Liver (tissue), 9 donors: ENCODE results near the gene RAB11A. TPM values are rescaled to one million over a fixed set of nuclear protein-coding genes. Genes with fewer than 3 reads are reported as not detected.

Experiments used
- DNase-seq: peaks from one replicate; pipeline ENCODE4 v3.0.0-alpha.2; 2017; ENCODE audit warnings: low spot score
- H3K27ac ChIP-seq, 2 donors: one replicate each; pipeline ENCODE4 v1.7.0; 2013; ENCODE audit warnings: inconsistent platforms in 2 of 2, low read length in 2 of 2, control low read depth in 1 of 2, low read depth in 1 of 2, mild to moderate bottlenecking in 1 of 2
- H3K27me3 ChIP-seq, 4 donors: one replicate each; pipeline versions ENCODE4 v1.6.1 to v1.7.0; 2013; ENCODE audit warnings: low read length in 3 of 4, inconsistent platforms in 1 of 4, mild to moderate bottlenecking in 1 of 4, moderate library complexity in 1 of 4; ENCODE audit not compliant: control insufficient read depth in 4 of 4, insufficient read depth in 4 of 4
- H3K36me3 ChIP-seq, 4 donors: one replicate each; pipeline versions ENCODE4 v1.6.1 to v1.7.0; 2013; ENCODE audit warnings: low read length in 3 of 4, mild to moderate bottlenecking in 3 of 4, low read depth in 1 of 4, moderate library complexity in 1 of 4; ENCODE audit not compliant: control insufficient read depth in 4 of 4, insufficient read depth in 3 of 4
- H3K4me1 ChIP-seq, 4 donors: one replicate each; pipeline versions ENCODE4 v1.6.1 to v1.7.0; 2013; ENCODE audit warnings: low read length in 3 of 4, mild to moderate bottlenecking in 3 of 4, moderate library complexity in 1 of 4; ENCODE audit not compliant: control insufficient read depth in 4 of 4, insufficient read depth in 4 of 4
- H3K4me3 ChIP-seq, 3 donors: one replicate each; pipeline versions ENCODE4 v1.6.1 to v1.7.0; 2013; ENCODE audit warnings: low read length in 3 of 3, control low read depth in 1 of 3, low read depth in 1 of 3, mild to moderate bottlenecking in 1 of 3
- H3K9ac ChIP-seq, 2 donors: one replicate each; pipeline ENCODE4 v1.7.0; 2013; ENCODE audit warnings: low read length in 2 of 2, mild to moderate bottlenecking in 2 of 2, moderate library complexity in 2 of 2, control low read depth in 1 of 2, low read depth in 1 of 2
- H3K9me3 ChIP-seq, 4 donors: one replicate each; pipeline versions ENCODE4 v1.6.1 to v1.7.0; 2013; ENCODE audit warnings: low read length in 3 of 4; ENCODE audit not compliant: control insufficient read depth in 4 of 4
- ATF3 ChIP-seq: IDR thresholded peaks from 2 replicates; pipeline ENCODE4 v1.6.1; 2016; ENCODE audit warnings: antibody characterized with exemption
- FOXA1 ChIP-seq: IDR thresholded peaks from 2 replicates; pipeline ENCODE4 v1.6.1; 2016; ENCODE audit warnings: antibody characterized with exemption
- GABPA ChIP-seq, 2 donors: IDR thresholded peaks in 1 of 2; conservative IDR thresholded peaks in 1 of 2; 2 replicates each; pipeline ENCODE4 v1.6.1; 2016; ENCODE audit warnings: antibody characterized with exemption in 2 of 2, mild to moderate bottlenecking in 1 of 2, moderate library complexity in 1 of 2
- HNF4G ChIP-seq: IDR thresholded peaks from 2 replicates; pipeline ENCODE4 v1.6.1; 2016; ENCODE audit warnings: antibody characterized with exemption
- JUND ChIP-seq, 2 donors: IDR thresholded peaks; 2 replicates each; pipeline ENCODE4 v1.6.1; 2016; ENCODE audit warnings: antibody characterized with exemption in 2 of 2
- NR2F2 ChIP-seq: IDR thresholded peaks from 2 replicates; pipeline ENCODE4 v1.6.1; 2016; ENCODE audit warnings: antibody characterized with exemption
- RAD21 ChIP-seq, 2 donors: IDR thresholded peaks; 2 replicates each; pipeline ENCODE4 v1.6.1; 2016; ENCODE audit warnings: antibody characterized with exemption in 2 of 2, mild to moderate bottlenecking in 2 of 2
- RXRA ChIP-seq, 2 donors: IDR thresholded peaks; 2 replicates each; pipeline ENCODE4 v1.6.1; 2017 to 2018; ENCODE audit warnings: antibody characterized with exemption in 2 of 2, mild to moderate bottlenecking in 1 of 2
- SP1 ChIP-seq: IDR thresholded peaks from 2 replicates; pipeline ENCODE4 v1.6.1; 2018; ENCODE audit warnings: antibody characterized with exemption, mild to moderate bottlenecking
- TAF1 ChIP-seq: conservative IDR thresholded peaks from 2 replicates; pipeline ENCODE4 v1.6.1; 2016; ENCODE audit warnings: antibody characterized with exemption, mild to moderate bottlenecking
- ZBTB33 ChIP-seq: IDR thresholded peaks from 2 replicates; pipeline ENCODE4 v1.6.1; 2016; ENCODE audit warnings: antibody characterized with exemption
- WGBS: extraction: QIAGEN DNeasy Blood & Tissue Kit; methylation state at CpG from one replicate; pipeline ENCODE4 v1.1.7; 2013; 5-methylcytosine and 5-hydroxymethylcytosine counted together
- polyA plus RNA-seq, 2 donors: library from polyadenylated mRNA; stranded (reverse) in 1 of 2; unstranded in 1 of 2; fragments of 200-250 nt in 1 of 2; fragments of >200 nt in 1 of 2; fragmentation: Nextera tagmentation in 1 of 2; extraction: Ambion mirVana in 1 of 2; gene quantifications; one replicate each; pipeline versions ENCODE4 v1.2.1 to v1.2.3, GENCODE V29; 2013 to 2015
- total RNA-seq, 2 donors: library from RNA; depleted of rRNA; stranded (reverse); fragments of >200 nt; gene quantifications; one replicate each; pipeline ENCODE4 v1.2.3, GENCODE V29; 2014
- TF ChIP-seq, protein P1 (sequence below): IDR thresholded peaks from 2 replicates; pipeline ENCODE4 v1.6.1; 2016; ENCODE audit warnings: antibody characterized with exemption
- TF ChIP-seq, protein P2 (sequence below): IDR thresholded peaks from 2 replicates; pipeline ENCODE4 v1.6.1; 2016; ENCODE audit warnings: antibody characterized with exemption, mild to moderate bottlenecking
- donor health status: healthy.
- donor health status: healthy.
- donor health status: healthy.
- donor health status: healthy.
- donor health status: healthy.

Gene RAB11A
- total and polyA plus RNA-seq, 4 donors, result 40.6 to 100 (median 81.7) TPM

- no peak overlapping the region for H3K9ac ChIP-seq
- WGBS, result 89% methylated on average over 4 of the region's 4 CpGs
- no peaks in the 10 kb centered on the region for H3K9me3 ChIP-seq
- H3K27me3 ChIP-seq, result no peaks in the 10 kb centered on the region
- H3K4me1 ChIP-seq, result no peaks in the 10 kb centered on the region
- H3K27ac ChIP-seq, result no peak overlapping the region
- no peak for DNase-seq
- no peaks in the 10 kb centered on the region for H3K36me3 ChIP-seq
- H3K4me3 ChIP-seq, result no peak overlapping the region
- no peak for TF ChIP-seq RAD21 (IDR thresholded peaks at IDR 0.05)
- TF ChIP-seq, protein P1, sequence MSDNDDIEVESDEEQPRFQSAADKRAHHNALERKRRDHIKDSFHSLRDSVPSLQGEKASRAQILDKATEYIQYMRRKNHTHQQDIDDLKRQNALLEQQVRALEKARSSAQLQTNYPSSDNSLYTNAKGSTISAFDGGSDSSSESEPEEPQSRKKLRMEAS, result no peak
- no peak for TF ChIP-seq ATF3
- TF ChIP-seq JUND (IDR thresholded peaks at IDR 0.05), result no peak
- no peak for TF ChIP-seq SP1
- TF ChIP-seq GABPA (IDR thresholded peaks at IDR 0.05 in 1 of 2, conservative IDR thresholded peaks at IDR 0.05 in 1 of 2), result no peak
- TF ChIP-seq NR2F2, result no peak
These were observed 61.9 kb downstream of the RAB11A start for GRCh38 chr15:65931221-65931620.

GRCh38 chr15:65935391-65935790 is 66.1 kb downstream of the RAB11A start:
- no peak for DNase-seq
- H3K9me3 ChIP-seq, result no peaks in the 10 kb centered on the region
- no peak overlapping the region for H3K27ac ChIP-seq
- H3K27me3 ChIP-seq, result no peaks in the 10 kb centered on the region
- no peak for TF ChIP-seq SP1
- no peak for TF ChIP-seq TAF1
- TF ChIP-seq, protein P2, sequence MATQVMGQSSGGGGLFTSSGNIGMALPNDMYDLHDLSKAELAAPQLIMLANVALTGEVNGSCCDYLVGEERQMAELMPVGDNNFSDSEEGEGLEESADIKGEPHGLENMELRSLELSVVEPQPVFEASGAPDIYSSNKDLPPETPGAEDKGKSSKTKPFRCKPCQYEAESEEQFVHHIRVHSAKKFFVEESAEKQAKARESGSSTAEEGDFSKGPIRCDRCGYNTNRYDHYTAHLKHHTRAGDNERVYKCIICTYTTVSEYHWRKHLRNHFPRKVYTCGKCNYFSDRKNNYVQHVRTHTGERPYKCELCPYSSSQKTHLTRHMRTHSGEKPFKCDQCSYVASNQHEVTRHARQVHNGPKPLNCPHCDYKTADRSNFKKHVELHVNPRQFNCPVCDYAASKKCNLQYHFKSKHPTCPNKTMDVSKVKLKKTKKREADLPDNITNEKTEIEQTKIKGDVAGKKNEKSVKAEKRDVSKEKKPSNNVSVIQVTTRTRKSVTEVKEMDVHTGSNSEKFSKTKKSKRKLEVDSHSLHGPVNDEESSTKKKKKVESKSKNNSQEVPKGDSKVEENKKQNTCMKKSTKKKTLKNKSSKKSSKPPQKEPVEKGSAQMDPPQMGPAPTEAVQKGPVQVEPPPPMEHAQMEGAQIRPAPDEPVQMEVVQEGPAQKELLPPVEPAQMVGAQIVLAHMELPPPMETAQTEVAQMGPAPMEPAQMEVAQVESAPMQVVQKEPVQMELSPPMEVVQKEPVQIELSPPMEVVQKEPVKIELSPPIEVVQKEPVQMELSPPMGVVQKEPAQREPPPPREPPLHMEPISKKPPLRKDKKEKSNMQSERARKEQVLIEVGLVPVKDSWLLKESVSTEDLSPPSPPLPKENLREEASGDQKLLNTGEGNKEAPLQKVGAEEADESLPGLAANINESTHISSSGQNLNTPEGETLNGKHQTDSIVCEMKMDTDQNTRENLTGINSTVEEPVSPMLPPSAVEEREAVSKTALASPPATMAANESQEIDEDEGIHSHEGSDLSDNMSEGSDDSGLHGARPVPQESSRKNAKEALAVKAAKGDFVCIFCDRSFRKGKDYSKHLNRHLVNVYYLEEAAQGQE, result no peak
- TF ChIP-seq HNF4G, result no peak
- TF ChIP-seq JUND (IDR thresholded peaks at IDR 0.05), result no peak
- no peak for TF ChIP-seq ATF3
- no peak for TF ChIP-seq FOXA1
- no peak for TF ChIP-seq RXRA (IDR thresholded peaks at IDR 0.05)
- no peaks in the 10 kb centered on the region for H3K36me3 ChIP-seq
- no peaks in the 10 kb centered on the region for H3K4me1 ChIP-seq
- WGBS, result 81% methylated on average over 2 of the region's 2 CpGs
- no peak overlapping the region for H3K4me3 ChIP-seq
- no peak overlapping the region for H3K9ac ChIP-seq

DNA sequence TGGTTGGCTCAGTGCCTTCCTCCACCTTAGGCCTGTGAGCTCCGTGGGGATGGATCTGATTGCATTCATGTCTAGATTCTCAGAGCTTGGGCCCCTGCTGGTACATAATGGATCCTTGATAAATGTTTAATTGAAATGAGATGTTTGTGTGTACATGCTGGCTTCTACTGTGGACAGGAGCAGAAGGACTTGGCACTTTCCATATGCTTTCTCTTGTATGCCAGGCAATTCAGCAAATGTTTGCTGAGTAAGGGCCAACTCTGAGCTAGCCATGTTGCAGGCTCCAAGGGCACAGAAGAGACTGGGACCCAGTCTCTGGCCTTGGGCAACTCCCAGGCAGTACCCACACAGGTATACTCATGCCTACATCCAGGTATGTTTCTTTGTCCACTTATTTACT is 67.0 kb downstream of the RAB11A start:
- TF ChIP-seq ZBTB33, result no peak
- DNase-seq, result no peak
- no peaks in the 10 kb centered on the region for H3K36me3 ChIP-seq
- H3K4me3 ChIP-seq, result no peak overlapping the region
- H3K9ac ChIP-seq, result no peak overlapping the region
- no peaks in the 10 kb centered on the region for H3K4me1 ChIP-seq
- H3K27me3 ChIP-seq, result no peaks in the 10 kb centered on the region
- H3K9me3 ChIP-seq, result no peaks in the 10 kb centered on the region
- H3K27ac ChIP-seq, result no peak overlapping the region
- WGBS, result 63% methylated on average over 1 of the region's 1 CpG
